Right lobe of liver (tissue), 6 donors: ENCODE measurements around the gene DDX25. TPM values are rescaled to one million over a fixed set of nuclear protein-coding genes. Genes with fewer than 3 reads are reported as not detected.

ENCODE experiments used
- ATAC-seq, 4 donors: fragments of 200-7000 bp; cut with Tn5 transposase; one replicate each; pipeline ENCODE4 v1.9.1; 2020; ENCODE audit warnings: mild to moderate bottlenecking in 4 of 4, moderate library complexity in 4 of 4
- DNase-seq, 3 donors: peaks; one replicate each; pipeline ENCODE4 v3.0.0-alpha.2; 2020
- H3K27ac ChIP-seq, 3 donors: fragments of 200-600 bp; one replicate each; pipeline ENCODE4 v1.8.0; 2022
- H3K27me3 ChIP-seq, 2 donors: fragments of 200-600 bp; one replicate each; pipeline ENCODE4 v1.8.0; 2022
- H3K36me3 ChIP-seq, 4 donors: fragments of 200-600 bp; sonication (generic) in 1 of 4; one replicate each; pipeline versions ENCODE4 v1.5.1 to v1.8.0; 2017 to 2022; ENCODE audit warnings: control low read depth in 1 of 4
- H3K4me1 ChIP-seq, 4 donors: fragments of 200-600 bp; sonication (generic) in 1 of 4; one replicate each; pipeline versions ENCODE4 v1.5.1 to v1.8.0; 2017 to 2022; ENCODE audit warnings: control low read depth in 1 of 4
- H3K4me3 ChIP-seq, 3 donors: fragments of 200-600 bp; one replicate each; pipeline ENCODE4 v1.8.0; 2022
- H3K9me3 ChIP-seq, 4 donors: fragments of 200-600 bp; sonication (generic) in 1 of 4; one replicate each; pipeline versions ENCODE4 v1.5.1 to v1.8.0; 2017 to 2022; ENCODE audit warnings: control low read depth in 1 of 4
- CTCF ChIP-seq, 4 donors: fragments of 200-600 bp in 3 of 4; fragments of 450-650 bp in 1 of 4; IDR thresholded peaks; one replicate each; pipeline versions ENCODE4 v1.5.1 to v1.8.0; 2016 to 2022; ENCODE audit warnings: antibody characterized with exemption in 4 of 4, mild to moderate bottlenecking in 2 of 4
- POLR2A ChIP-seq: fragments of 450-650 bp; IDR thresholded peaks from one replicate; pipeline ENCODE4 v1.6.1; 2017; ENCODE audit warnings: antibody characterized with exemption, mild to moderate bottlenecking
- WGBS: methylation state at CpG from one replicate; pipeline ENCODE4 v1.1.6; 2018; ENCODE audit warnings: low coverage, low lambda C conversion rate; ENCODE audit not compliant: insufficient coverage; ENCODE audit errors: missing lambda C conversion rate; 5-methylcytosine and 5-hydroxymethylcytosine counted together
- intact Hi-C, 2 donors: fragments of 100-400 bp; cut with DNase I; formaldehyde crosslinking; loops; one replicate each; pipeline versions ENCODE4 v1.11.2 to v1.14.1; 2022
- total RNA-seq, 6 experiments: library from RNA; depleted of rRNA in 2 of 6; stranded (reverse); fragments of >200 nt in 2 of 6; fragmentation: NEBNext Ultra II Directional in 3 of 6; extraction: Animal tissue kit (Norgen Biotek cat#: 25700) in 3 of 6; gene quantifications; one replicate each; pipeline versions ENCODE4 v1.1.0 to v1.2.4, GENCODE V29; 2016 to 2023
- donor health status: DM: no; HTN: yes; CAD: no.
- donor health status: DM: no; HTN: no; CAD: no.
- donor health status: DM: no; HTN: no; CAD: no.
- donor health status: DM: no; HTN: yes; CAD: no.
- donor health status: DM: no; HTN: yes; CAD: no.

DDX25 gene
- total RNA-seq, 6 experiments from 2014 or later: 0.17 to 0.28 (median 0.21) TPM; not detected in 2

- 100% methylated on average over 3 of the region's 4 CpGs for WGBS
- intact Hi-C loops: loop anchor here in 1 of 2 donors (10.0 kb wide), 1 partner anchor 95 kb away; no protein-coding TSS in a partner anchor
- no peak for TF ChIP-seq POLR2A
- no peak for TF ChIP-seq CTCF (IDR thresholded peaks at IDR 0.05)
- H3K36me3 ChIP-seq: no peaks in the 10 kb centered on the region
- H3K27ac ChIP-seq: no peak overlapping the region
- H3K27me3 ChIP-seq: no peaks in the 10 kb centered on the region
- H3K9me3 ChIP-seq: no peaks in the 10 kb centered on the region
- no peak for DNase-seq
- H3K4me3 ChIP-seq: no peak overlapping the region
- no peaks in the 10 kb centered on the region for H3K4me1 ChIP-seq
- ATAC-seq: no peak
Measured at GRCh38 chr11:125940145-125940544, 35.8 kb downstream of the DDX25 start.

GRCh38 chr11:125941267-125941618 is 36.9 kb downstream of the DDX25 start:
- Histone ChIP-seq H3K4me1 (no peaks in the 10 kb centered on the region), H3K27me3 (no peaks in the 10 kb centered on the region), H3K9me3 (no peaks in the 10 kb centered on the region), H3K36me3 (no peaks in the 10 kb centered on the region), H3K27ac (no peak overlapping the region), H3K4me3 (no peak overlapping the region)
- intact Hi-C loops: loop anchor here in 1 of 2 donors (10.0 kb wide), 1 partner anchor 94 kb away; no protein-coding TSS in a partner anchor
- WGBS: 51% methylated on average over 3 of the region's 4 CpGs
- no peak for ATAC-seq
- TF ChIP-seq POLR2A (no peak), CTCF (IDR thresholded peaks at IDR 0.05) (no peak)
- no peak for DNase-seq

GRCh38 chr11:125941619-125942611 is 37.6 kb downstream of the DDX25 start:
- Histone ChIP-seq H3K27ac (no peak overlapping the region), H3K9me3 (no peaks in the 10 kb centered on the region), H3K4me1 (no peaks in the 10 kb centered on the region), H3K4me3 (no peak overlapping the region), H3K36me3 (no peaks in the 10 kb centered on the region), H3K27me3 (no peaks in the 10 kb centered on the region)
- DNase-seq: peak; percentile 69 to 72 (median 71)
- WGBS: 26% methylated on average over 20 of the region's 20 CpGs
- peak; percentile 90 to 97 (median 92) for ATAC-seq
- TF ChIP-seq CTCF (IDR thresholded peaks at IDR 0.05) (peak; percentile 65 to 82 (median 73)), POLR2A (no peak)
- intact Hi-C loops: loop anchor here in 1 of 2 donors (10.0 kb wide), 1 partner anchor 93 kb away; no protein-coding TSS in a partner anchor

- Histone ChIP-seq H3K27me3 (no peaks in the 10 kb centered on the region), H3K36me3 (no peaks in the 10 kb centered on the region), H3K4me1 (no peaks in the 10 kb centered on the region), H3K27ac (no peak overlapping the region), H3K4me3 (no peak overlapping the region), H3K9me3 (no peaks in the 10 kb centered on the region)
- TF ChIP-seq CTCF (IDR thresholded peaks at IDR 0.05): no peak
- no peak for TF ChIP-seq POLR2A
- intact Hi-C loops: loop anchor here in 1 of 2 donors (10.0 kb wide), 1 partner anchor 92 kb away; no protein-coding TSS in a partner anchor
- DNase-seq: no peak
- no peak for ATAC-seq
- 70% methylated on average over 2 of the region's 12 CpGs for WGBS
Measured at GRCh38 chr11:125942771-125943428, 38.6 kb downstream of the DDX25 start.
